ENCODE results near the gene GMPS. TPM values are rescaled to one million over a fixed set of nuclear protein-coding genes. Genes with fewer than 3 reads are reported as not detected.
"Not testable (repeated sequence)": the region's sequence is repeated elsewhere in the genome, so short reads cannot be mapped to it uniquely, and the experiment has no call there.

GMPS gene
- 10 to 100 TPM; 40.9 to 62.9 TPM for total RNA-seq

DNA sequence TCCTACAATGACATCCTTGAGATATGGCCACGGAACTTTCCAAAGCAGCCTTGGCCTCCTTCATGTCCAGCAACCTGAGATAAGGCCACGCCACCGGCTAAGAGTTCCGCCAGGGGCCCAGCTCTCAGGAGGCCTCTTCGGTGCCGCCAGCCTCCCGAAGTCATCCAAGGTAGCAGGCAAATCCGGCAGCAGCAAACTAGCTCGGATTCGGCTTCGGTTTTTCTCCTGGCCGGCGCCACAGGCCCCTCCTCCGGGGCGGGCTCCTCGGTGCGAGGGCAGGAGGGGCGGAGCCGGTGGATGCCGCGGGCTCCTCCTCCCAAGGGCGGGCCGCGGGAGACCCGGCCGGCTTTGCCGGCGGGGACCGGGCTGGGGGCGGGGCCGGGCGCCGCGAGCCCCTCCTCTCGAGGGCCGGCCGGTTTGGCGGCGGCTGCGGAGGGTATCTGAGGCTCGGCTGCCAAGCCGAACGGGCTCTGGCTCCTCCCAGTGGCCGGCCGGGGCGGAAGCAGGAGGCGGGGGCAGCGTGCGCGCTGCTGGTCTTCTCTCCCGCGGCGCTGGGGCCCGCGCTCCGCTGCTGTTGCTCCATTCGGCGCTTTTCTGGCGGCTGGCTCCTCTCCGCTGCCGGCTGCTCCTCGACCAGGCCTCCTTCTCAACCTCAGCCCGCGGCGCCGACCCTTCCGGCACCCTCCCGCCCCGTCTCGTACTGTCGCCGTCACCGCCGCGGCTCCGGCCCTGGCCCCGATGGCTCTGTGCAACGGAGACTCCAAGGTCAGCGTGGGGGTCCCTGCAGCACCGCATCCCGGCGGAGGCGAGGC is at the start of gene GMPS:
GMPS (plus strand) TSS at position 518 of the 812 bp plus-strand sequence; CDS start at position 739, 221 bp downstream.
- Histone ChIP-seq H3K27me3 (no peaks in the 10 kb centered on the region), H3K9me3 (no peaks in the 10 kb centered on the region)

DNA sequence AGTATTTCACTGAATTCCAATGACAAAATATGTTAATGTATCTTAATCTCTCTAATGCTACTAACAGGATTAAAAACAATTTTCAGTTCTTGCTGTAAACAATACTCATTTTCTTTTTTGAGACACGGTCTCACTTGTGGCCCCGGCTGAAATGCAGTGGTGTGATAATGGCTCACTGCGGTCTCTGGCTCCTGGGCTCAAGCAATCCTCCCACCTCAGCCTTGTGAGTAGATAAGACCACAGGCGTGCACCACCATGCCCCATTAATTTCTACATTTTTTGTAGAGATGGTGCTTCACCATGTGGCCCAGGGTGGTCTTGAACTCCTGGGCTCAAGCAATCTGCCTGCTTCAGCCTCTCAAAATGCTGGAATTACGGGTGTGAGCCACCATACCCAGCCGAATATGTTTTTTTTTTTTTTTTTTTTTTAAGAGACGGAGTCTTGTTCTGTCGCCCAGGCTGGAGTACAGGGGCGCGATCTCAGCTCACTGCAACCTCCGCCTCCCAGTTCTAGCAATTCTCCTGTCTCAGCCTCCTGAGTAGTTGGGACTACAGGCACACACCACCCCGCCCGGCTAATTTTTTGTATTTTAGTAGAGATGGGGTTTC is 41.9 kb upstream of the GMPS start:
- H3K27me3 ChIP-seq; H3K36me3 ChIP-seq; H3K9ac ChIP-seq (ENCODE audit: low read depth in 2 of 2, low read length in 2 of 2); H3K9me3 ChIP-seq; intact Hi-C loops (cut with DNase I); H3K27ac ChIP-seq; H3K4me1 ChIP-seq; DNase-seq; H3K4me3 ChIP-seq: not testable (repeated sequence)

More for the DNA sequence above, at the start of gene GMPS:
- no peaks in the 10 kb centered on the region for H3K4me1 ChIP-seq
- TF ChIP-seq, protein P1, sequence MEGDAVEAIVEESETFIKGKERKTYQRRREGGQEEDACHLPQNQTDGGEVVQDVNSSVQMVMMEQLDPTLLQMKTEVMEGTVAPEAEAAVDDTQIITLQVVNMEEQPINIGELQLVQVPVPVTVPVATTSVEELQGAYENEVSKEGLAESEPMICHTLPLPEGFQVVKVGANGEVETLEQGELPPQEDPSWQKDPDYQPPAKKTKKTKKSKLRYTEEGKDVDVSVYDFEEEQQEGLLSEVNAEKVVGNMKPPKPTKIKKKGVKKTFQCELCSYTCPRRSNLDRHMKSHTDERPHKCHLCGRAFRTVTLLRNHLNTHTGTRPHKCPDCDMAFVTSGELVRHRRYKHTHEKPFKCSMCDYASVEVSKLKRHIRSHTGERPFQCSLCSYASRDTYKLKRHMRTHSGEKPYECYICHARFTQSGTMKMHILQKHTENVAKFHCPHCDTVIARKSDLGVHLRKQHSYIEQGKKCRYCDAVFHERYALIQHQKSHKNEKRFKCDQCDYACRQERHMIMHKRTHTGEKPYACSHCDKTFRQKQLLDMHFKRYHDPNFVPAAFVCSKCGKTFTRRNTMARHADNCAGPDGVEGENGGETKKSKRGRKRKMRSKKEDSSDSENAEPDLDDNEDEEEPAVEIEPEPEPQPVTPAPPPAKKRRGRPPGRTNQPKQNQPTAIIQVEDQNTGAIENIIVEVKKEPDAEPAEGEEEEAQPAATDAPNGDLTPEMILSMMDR (IDR thresholded peaks at IDR 0.05): peak; percentile 50
- no peaks in the 10 kb centered on the region for H3K36me3 ChIP-seq
- H3K4me3 ChIP-seq: peak within 1 kb of the TSS; percentile 99
- peak within 1 kb of the TSS; percentile 89 to 99 for H3K9ac ChIP-seq (ENCODE audit: low read depth in 2 of 2, low read length in 2 of 2)
- intact Hi-C loops (cut with DNase I): no loop called here
- peak within 1 kb of the TSS; percentile 96 for H3K27ac ChIP-seq
- DNase-seq: peak; percentile 94

DNA sequence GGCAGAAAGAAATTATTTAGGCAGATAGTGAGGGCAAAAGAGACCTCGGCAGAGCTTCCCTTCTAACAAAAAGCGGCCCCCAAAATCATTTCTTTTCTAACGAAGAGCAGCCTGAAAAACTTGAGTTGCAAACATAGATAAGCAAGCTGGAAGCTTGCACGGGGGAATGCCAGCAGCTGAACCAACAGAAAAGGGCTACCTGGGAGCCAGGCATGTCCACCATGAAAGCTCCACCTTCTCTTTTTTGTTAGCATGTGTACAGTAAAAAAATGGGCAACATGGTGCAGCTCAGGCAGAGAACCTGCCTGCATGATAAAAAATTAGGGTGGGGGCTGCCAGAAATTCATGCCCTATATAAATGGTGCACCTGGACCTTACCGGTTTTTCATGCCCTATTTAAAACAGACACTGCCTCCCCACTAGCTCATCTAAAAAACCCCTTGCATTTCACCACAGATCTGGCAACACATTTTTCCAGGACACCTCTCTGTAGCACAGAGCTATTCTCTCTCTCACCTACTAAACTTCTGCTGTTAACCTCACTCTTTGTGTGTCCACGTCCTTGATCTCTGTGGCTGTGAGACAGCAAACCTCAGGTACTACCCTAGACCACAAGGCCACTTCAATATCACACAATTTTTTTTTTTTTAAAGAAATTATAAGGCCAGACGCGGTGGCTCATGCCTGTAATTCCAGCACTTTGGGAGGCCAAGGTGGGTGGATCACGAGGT is 34.9 kb upstream of the GMPS start:
- intact Hi-C loops (cut with DNase I): no loop called here
- Histone ChIP-seq H3K9ac (ENCODE audit: low read depth in 2 of 2, low read length in 2 of 2) (no peak overlapping the region), H3K36me3 (no peaks in the 10 kb centered on the region), H3K27me3 (no peaks in the 10 kb centered on the region), H3K4me3 (no peak overlapping the region), H3K27ac (no peak overlapping the region), H3K4me1 (no peaks in the 10 kb centered on the region), H3K9me3 (no peaks in the 10 kb centered on the region)
- TF ChIP-seq, protein P1 (IDR thresholded peaks at IDR 0.05): no peak
- DNase-seq: no peak

DNA sequence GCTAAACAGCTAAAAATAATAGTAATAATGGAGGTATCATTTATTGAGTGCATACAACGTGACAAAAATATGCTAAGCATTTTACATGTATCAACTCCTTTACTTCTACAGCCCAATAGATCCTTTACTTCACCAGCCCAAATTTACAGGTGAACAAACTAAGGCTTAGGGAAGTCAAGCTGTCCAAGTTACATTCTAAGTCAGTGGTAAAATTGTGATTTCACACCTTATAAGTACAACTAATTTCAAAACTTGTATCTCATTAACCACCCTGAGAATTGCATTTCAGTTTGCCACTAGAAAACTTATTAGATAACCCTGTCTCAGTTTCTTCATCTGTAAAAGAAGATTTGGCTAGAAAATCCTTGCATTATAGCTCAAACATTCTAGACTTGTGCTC is 26.9 kb upstream of the GMPS start:
- no peaks in the 10 kb centered on the region for H3K36me3 ChIP-seq
- H3K4me1 ChIP-seq: peaks cover under 1% of the 10 kb centered on the region
- H3K4me3 ChIP-seq: no peak overlapping the region
- H3K9me3 ChIP-seq: no peaks in the 10 kb centered on the region
- TF ChIP-seq, protein P1 (IDR thresholded peaks at IDR 0.05): no peak
- no peak for DNase-seq
- no peak overlapping the region for H3K27ac ChIP-seq
- intact Hi-C loops (cut with DNase I): no loop called here
- no peaks in the 10 kb centered on the region for H3K27me3 ChIP-seq
- no peak overlapping the region for H3K9ac ChIP-seq (ENCODE audit: low read depth in 2 of 2, low read length in 2 of 2)

DNA sequence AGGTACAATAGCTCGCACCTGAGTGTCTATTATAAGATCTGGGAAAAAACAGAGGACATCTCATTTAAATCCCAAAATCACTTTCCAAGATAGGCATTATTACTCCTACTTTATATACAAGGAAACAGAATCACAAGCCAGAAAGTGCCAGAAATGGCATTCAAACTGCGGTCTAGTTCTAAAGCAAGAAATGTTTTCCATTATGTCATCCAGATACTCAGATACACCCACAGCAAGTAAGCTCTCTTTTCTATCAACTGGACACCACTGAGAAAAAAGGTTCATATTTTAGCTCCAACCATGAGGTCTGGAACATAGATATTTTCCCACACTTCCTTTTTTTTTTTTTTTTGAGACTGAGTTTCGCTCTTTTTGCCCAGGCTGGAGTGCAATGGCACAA is 24.3 kb upstream of the GMPS start:
- intact Hi-C loops (cut with DNase I): no loop called here
- H3K4me3 ChIP-seq: no peak overlapping the region
- no peak overlapping the region for H3K27ac ChIP-seq
- H3K4me1 ChIP-seq: peaks cover 13% of the 10 kb centered on the region
- H3K27me3 ChIP-seq: no peaks in the 10 kb centered on the region
- no peaks in the 10 kb centered on the region for H3K36me3 ChIP-seq
- DNase-seq: no peak
- TF ChIP-seq, protein P1 (IDR thresholded peaks at IDR 0.05): no peak
- H3K9me3 ChIP-seq: no peaks in the 10 kb centered on the region
- no peak overlapping the region for H3K9ac ChIP-seq (ENCODE audit: low read depth in 2 of 2, low read length in 2 of 2)
